Liver (tissue), 2 donors: ENCODE measurements around the gene QRICH1.

Experiments
- CTCF ChIP-seq: fragments of 150-350 bp; IDR thresholded peaks from 2 replicates; pipeline ENCODE4 v1.5.1; 2017; ENCODE audit warnings: improper control_type of control experiment, low read depth, low read length; ENCODE audit not compliant: missing input control
- FOXA1 ChIP-seq: IDR thresholded peaks from 2 replicates; pipeline ENCODE4 v1.6.1; 2016; ENCODE audit warnings: antibody characterized with exemption
- donor health status: healthy.

DNA sequence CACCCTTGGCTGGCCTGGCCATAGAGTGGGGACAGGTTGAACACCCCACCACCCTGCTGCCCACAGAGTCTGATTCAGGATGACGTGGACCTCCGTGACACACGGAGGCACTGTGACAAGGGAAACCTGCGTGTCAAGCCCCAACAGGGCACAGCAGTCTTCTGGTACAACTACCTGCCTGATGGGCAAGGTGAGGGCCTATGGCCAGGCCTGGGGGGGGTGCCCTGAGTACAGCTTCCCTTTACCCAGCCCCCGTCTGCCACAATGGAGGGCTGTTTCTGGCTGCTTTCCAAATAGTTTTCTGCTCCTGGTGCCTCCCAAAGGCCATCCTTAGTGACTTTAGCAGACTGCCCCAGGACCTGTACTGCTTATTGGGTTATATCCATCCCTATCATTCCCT lies 87.9 kb downstream of the QRICH1 start:
- TF ChIP-seq CTCF: no peak
- no peak for TF ChIP-seq FOXA1
